ENCODE measurements around the gene TMEM119.

DNA sequence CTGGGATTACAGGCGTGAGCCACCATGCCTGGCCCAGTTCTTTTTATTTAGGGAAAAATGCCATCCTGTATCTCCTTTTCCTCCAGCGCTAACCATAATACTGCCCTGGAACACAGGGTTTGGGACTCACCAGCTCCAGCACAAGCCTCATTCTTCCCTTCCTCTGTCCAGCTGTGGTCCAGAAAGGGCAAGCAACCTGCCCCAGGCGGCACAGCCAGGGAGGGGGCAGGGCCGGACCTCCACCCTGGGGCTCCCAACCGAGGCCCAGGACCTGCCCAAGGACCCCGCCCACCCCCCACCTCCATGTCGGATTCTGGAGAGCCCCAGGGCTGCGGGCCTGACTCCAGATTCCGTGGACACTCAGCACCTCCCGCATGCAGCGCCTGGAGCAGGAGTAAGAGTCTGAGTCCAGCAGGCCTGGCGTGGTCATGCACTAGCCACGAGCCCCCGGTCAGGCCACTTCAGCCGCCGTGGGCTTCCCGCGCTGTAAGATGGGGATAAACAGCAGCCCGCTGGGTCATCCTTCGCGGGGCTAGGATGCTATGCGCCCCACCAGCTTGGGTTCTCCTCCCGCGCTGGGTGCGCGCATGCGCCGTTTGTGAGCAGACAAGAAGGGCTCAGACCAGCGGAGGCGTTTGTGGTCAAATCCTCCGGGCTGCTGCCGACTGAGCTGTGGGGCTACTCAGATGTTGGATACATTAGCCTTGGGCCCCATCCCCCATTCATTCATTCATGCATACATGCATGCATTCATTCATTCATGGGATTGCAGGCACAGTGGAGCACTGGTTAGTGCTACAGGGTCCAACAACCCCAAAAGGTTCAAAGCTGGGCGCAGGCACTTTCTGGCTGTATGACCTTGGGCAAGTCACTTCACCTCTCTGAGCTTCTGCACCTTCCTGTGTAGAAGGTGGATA, 16.3 kb downstream of the TMEM119 start:
- TF ChIP-seq EZH2 (IDR thresholded peaks at IDR 0.05; ENCODE audit: borderline replicate concordance): no peak
- TF ChIP-seq, protein P1, sequence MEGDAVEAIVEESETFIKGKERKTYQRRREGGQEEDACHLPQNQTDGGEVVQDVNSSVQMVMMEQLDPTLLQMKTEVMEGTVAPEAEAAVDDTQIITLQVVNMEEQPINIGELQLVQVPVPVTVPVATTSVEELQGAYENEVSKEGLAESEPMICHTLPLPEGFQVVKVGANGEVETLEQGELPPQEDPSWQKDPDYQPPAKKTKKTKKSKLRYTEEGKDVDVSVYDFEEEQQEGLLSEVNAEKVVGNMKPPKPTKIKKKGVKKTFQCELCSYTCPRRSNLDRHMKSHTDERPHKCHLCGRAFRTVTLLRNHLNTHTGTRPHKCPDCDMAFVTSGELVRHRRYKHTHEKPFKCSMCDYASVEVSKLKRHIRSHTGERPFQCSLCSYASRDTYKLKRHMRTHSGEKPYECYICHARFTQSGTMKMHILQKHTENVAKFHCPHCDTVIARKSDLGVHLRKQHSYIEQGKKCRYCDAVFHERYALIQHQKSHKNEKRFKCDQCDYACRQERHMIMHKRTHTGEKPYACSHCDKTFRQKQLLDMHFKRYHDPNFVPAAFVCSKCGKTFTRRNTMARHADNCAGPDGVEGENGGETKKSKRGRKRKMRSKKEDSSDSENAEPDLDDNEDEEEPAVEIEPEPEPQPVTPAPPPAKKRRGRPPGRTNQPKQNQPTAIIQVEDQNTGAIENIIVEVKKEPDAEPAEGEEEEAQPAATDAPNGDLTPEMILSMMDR (IDR thresholded peaks at IDR 0.05; ENCODE audit: poor library complexity): no peak
- no peak for TF ChIP-seq EZH2phosphoT487 (IDR thresholded peaks at IDR 0.05; ENCODE audit: low read depth, severe bottlenecking, unreplicated experiment)
